Mesenchymal stem cell (in vitro differentiated cells and primary cell): Measurements from ENCODE around the gene STK32C.

ENCODE experiments used
- DNase-seq: peaks from one replicate; pipeline ENCODE4 v3.0.0-alpha.2; 2013
- H2AFZ ChIP-seq: one replicate; pipeline ENCODE4 v1.6.1; 2013; ENCODE audit warnings: low read depth, mild to moderate bottlenecking, control low read depth, inconsistent platforms, low read length, moderate library complexity
- H2AK5ac ChIP-seq: 2 replicates; pipeline ENCODE4 v1.6.1; 2013; ENCODE audit warnings: low read length, moderate library complexity, mild to moderate bottlenecking, inconsistent platforms; ENCODE audit not compliant: severe bottlenecking
- H2BK120ac ChIP-seq: one replicate; pipeline ENCODE4 v1.6.1; 2013; ENCODE audit warnings: low read depth, mild to moderate bottlenecking, inconsistent platforms, low read length, moderate library complexity
- H2BK12ac ChIP-seq, 2 experiments: one replicate each; pipeline ENCODE4 v1.6.1; 2013; ENCODE audit warnings: inconsistent platforms in 2 of 2, low read length in 2 of 2, mild to moderate bottlenecking in 2 of 2, moderate library complexity in 2 of 2, control low read depth in 1 of 2
- H2BK15ac ChIP-seq: one replicate; pipeline ENCODE4 v1.6.1; 2013; ENCODE audit warnings: mild to moderate bottlenecking, low read depth, inconsistent platforms; ENCODE audit not compliant: poor library complexity, severe bottlenecking
- H2BK5ac ChIP-seq: 2 replicates; pipeline ENCODE4 v1.6.1; 2013; ENCODE audit warnings: low read depth, mild to moderate bottlenecking, low read length, control low read depth, inconsistent platforms; ENCODE audit not compliant: poor library complexity, severe bottlenecking
- H3K14ac ChIP-seq, 2 experiments: one replicate each; pipeline ENCODE4 v1.6.1; 2013; ENCODE audit warnings: inconsistent platforms in 2 of 2, low read length in 2 of 2, control low read depth in 1 of 2, mild to moderate bottlenecking in 1 of 2, moderate library complexity in 1 of 2
- H3K18ac ChIP-seq, 2 experiments: one replicate each; pipeline ENCODE4 v1.6.1; 2013; ENCODE audit warnings: inconsistent platforms in 2 of 2, low read length in 2 of 2, control low read depth in 1 of 2, low read depth in 1 of 2, mild to moderate bottlenecking in 1 of 2
- H3K23ac ChIP-seq, 2 experiments: one replicate each; pipeline ENCODE4 v1.6.1; 2013; ENCODE audit warnings: inconsistent platforms in 2 of 2, low read length in 2 of 2, mild to moderate bottlenecking in 2 of 2, moderate library complexity in 2 of 2, control low read depth in 1 of 2
- H3K27ac ChIP-seq: 2 replicates; pipeline ENCODE4 v1.5.1; 2013; ENCODE audit warnings: mild to moderate bottlenecking, moderate library complexity, low read length, control low read depth, inconsistent platforms; ENCODE audit not compliant: poor library complexity, severe bottlenecking
- H3K27me3 ChIP-seq, 2 experiments: 2 replicates each; pipeline versions ENCODE4 v1.6.1 to v1.7.0; 2013; ENCODE audit warnings: low read length in 2 of 2, mild to moderate bottlenecking in 2 of 2, moderate library complexity in 2 of 2, control low read depth in 1 of 2, inconsistent platforms in 1 of 2; ENCODE audit not compliant: control insufficient read depth in 1 of 2, insufficient read depth in 1 of 2
- H3K36me3 ChIP-seq, 2 experiments: 2 replicates each; pipeline versions ENCODE4 v1.6.1 to v1.7.0; 2013; ENCODE audit warnings: low read length in 2 of 2, control low read depth in 1 of 2, inconsistent platforms in 1 of 2, low read depth in 1 of 2, mild to moderate bottlenecking in 1 of 2; ENCODE audit not compliant: insufficient read depth in 2 of 2, control insufficient read depth in 1 of 2
- H3K4ac ChIP-seq, 2 experiments: one replicate each; pipeline ENCODE4 v1.6.1; 2013; ENCODE audit warnings: inconsistent platforms in 2 of 2, low read length in 2 of 2, mild to moderate bottlenecking in 2 of 2, moderate library complexity in 2 of 2, control low read depth in 1 of 2, low read depth in 1 of 2
- H3K4me1 ChIP-seq: 2 replicates; pipeline ENCODE4 v1.6.1; 2013; ENCODE audit warnings: low read depth, low read length, control low read depth; ENCODE audit not compliant: control insufficient read depth, insufficient read depth
- H3K4me2 ChIP-seq: 2 replicates; pipeline ENCODE4 v1.6.1; 2013; ENCODE audit warnings: low read length, mild to moderate bottlenecking, inconsistent platforms; ENCODE audit not compliant: poor library complexity, severe bottlenecking
- H3K4me3 ChIP-seq, 2 experiments: 2 replicates each; pipeline versions ENCODE4 v1.5.1 to v1.7.0; 2013; ENCODE audit warnings: low read length in 2 of 2, mild to moderate bottlenecking in 2 of 2, control low read depth in 1 of 2, low read depth in 1 of 2; ENCODE audit not compliant: insufficient read depth in 1 of 2
- H3K79me1 ChIP-seq: replicated peaks from 2 replicates; pipeline ENCODE4 v1.6.1; 2013; ENCODE audit warnings: mild to moderate bottlenecking, control low read depth, low read length, inconsistent platforms; ENCODE audit not compliant: poor library complexity, severe bottlenecking
- H3K9ac ChIP-seq: 2 replicates; pipeline ENCODE4 v1.7.0; 2013; ENCODE audit warnings: mild to moderate bottlenecking, low read length, moderate library complexity
- H3K9me3 ChIP-seq: 2 replicates; pipeline ENCODE4 v1.7.0; 2013; ENCODE audit warnings: mild to moderate bottlenecking, low read length; ENCODE audit not compliant: control insufficient read depth
- H4K8ac ChIP-seq: one replicate; pipeline ENCODE4 v1.6.1; 2013; ENCODE audit warnings: inconsistent platforms, mild to moderate bottlenecking, low read length, moderate library complexity
- H4K91ac ChIP-seq: one replicate; pipeline ENCODE4 v1.6.1; 2013; ENCODE audit warnings: mild to moderate bottlenecking, low read length, inconsistent platforms
- WGBS: methylation state at CpG from one replicate; pipeline ENCODE4 v1.1.7; 2013; ENCODE audit warnings: mixed read lengths; 5-methylcytosine and 5-hydroxymethylcytosine counted together

The STK32C gene

GRCh38 chr10:132212816-132213215 lies 94.9 kb downstream of the STK32C start:
- no peak overlapping the region for H3K14ac ChIP-seq
- H3K27ac ChIP-seq: no peak overlapping the region
- no peak overlapping the region for H2BK12ac ChIP-seq
- H3K18ac ChIP-seq: no peak overlapping the region
- H2BK120ac ChIP-seq: no peak overlapping the region
- H2AK5ac ChIP-seq: no peak overlapping the region
- no peak overlapping the region for H3K4me3 ChIP-seq
- no peak overlapping the region for H2AFZ ChIP-seq
- H3K4ac ChIP-seq: no peak overlapping the region
- no peak overlapping the region for H2BK5ac ChIP-seq
- peaks cover 4% of the 10 kb centered on the region for H3K4me1 ChIP-seq
- H3K27me3 ChIP-seq: no peaks in the 10 kb centered on the region
- H2BK15ac ChIP-seq: no peak overlapping the region
- peaks cover 10% of the 10 kb centered on the region for H3K9me3 ChIP-seq
- no peak overlapping the region for H4K91ac ChIP-seq
- H3K79me1 ChIP-seq: no peaks in the 10 kb centered on the region
- H4K8ac ChIP-seq: no peak overlapping the region
- H3K9ac ChIP-seq: no peak overlapping the region
- WGBS: 88% methylated on average over 9 of the region's 9 CpGs
- H3K23ac ChIP-seq: no peak overlapping the region
- peaks cover 0 to 8% of the 10 kb centered on the region in 2 experiments for H3K36me3 ChIP-seq
- H3K4me2 ChIP-seq: no peak overlapping the region
- DNase-seq: no peak

DNA sequence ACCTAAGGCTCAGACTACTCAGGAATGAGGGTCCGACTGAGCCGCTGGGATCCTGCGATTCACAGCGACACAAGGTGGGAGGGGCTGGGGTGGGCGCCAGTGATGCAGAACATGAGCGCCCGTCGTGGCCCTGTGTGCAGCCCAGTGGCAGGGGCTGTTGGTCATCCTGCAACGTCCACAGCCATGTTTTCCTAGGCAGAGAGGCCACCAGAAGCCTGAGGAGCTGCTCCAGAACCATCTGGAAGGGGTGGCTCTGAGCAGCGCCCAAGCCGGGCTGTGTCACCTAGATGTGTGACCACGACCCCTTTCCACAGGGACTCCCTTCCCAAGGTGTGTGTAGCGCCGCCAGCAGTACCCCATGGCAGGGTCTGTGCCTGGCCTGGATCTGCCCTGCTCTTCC lies 96.5 kb downstream of the STK32C start:
- Histone ChIP-seq H3K14ac (no peak overlapping the region), H2BK5ac (no peak overlapping the region), H4K8ac (no peak overlapping the region), H3K9me3 (peaks cover 10% of the 10 kb centered on the region), H3K79me1 (no peaks in the 10 kb centered on the region), H3K4me3 (no peak overlapping the region), H3K4me1 (peaks cover 6% of the 10 kb centered on the region), H2AFZ (no peak overlapping the region), H3K4ac (no peak overlapping the region), H3K27me3 (no peaks in the 10 kb centered on the region), H2BK120ac (no peak overlapping the region), H2AK5ac (no peak overlapping the region), H3K36me3 (peaks cover 0 to 18% of the 10 kb centered on the region in 2 experiments), H3K9ac (no peak overlapping the region), H3K23ac (no peak overlapping the region), H3K18ac (no peak overlapping the region), H4K91ac (no peak overlapping the region), H3K4me2 (no peak overlapping the region), H2BK12ac (no peak overlapping the region), H3K27ac (no peak overlapping the region), H2BK15ac (no peak overlapping the region)
- WGBS: 91% methylated on average over 14 of the region's 14 CpGs
- no peak for DNase-seq

DNA sequence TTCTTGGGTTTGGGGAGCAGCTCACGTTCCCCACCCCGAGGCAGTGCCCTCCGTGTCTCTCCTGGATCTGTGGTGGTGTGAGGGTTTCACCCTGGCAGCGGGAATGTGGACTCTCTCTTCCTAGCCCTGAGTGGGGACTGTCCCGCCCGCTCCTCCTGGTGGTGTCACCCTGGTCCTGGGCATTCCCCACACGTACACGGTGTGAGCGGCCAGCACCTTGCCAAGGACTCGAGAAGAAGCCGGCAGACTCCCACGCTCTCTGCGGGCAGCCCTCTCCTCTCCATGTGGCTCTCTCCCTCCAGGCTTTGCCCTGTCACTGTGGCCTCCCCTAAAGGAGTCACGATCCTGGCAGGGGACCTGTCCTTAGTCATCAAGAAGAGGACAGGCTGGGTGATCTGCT lies 97.0 kb downstream of the STK32C start:
- H3K9me3 ChIP-seq: peaks cover 10% of the 10 kb centered on the region
- H2BK120ac ChIP-seq: no peak overlapping the region
- 91% methylated on average over 14 of the region's 14 CpGs for WGBS
- peak overlapping the region; percentile 18 for H4K91ac ChIP-seq
- H3K4me2 ChIP-seq: no peak overlapping the region
- no peak overlapping the region for H2AFZ ChIP-seq
- no peak overlapping the region for H3K4me3 ChIP-seq
- H3K4ac ChIP-seq: no peak overlapping the region
- no peak overlapping the region for H3K23ac ChIP-seq
- no peak overlapping the region for H2BK5ac ChIP-seq
- no peaks in the 10 kb centered on the region for H3K27me3 ChIP-seq
- H2AK5ac ChIP-seq: no peak overlapping the region
- no peak for DNase-seq
- H2BK15ac ChIP-seq: no peak overlapping the region
- H3K4me1 ChIP-seq: peaks cover 6% of the 10 kb centered on the region
- no peak overlapping the region for H3K27ac ChIP-seq
- peaks cover 0 to 18% of the 10 kb centered on the region in 2 experiments for H3K36me3 ChIP-seq
- H3K9ac ChIP-seq: no peak overlapping the region
- H3K18ac ChIP-seq: no peak overlapping the region
- no peaks in the 10 kb centered on the region for H3K79me1 ChIP-seq
- H3K14ac ChIP-seq: no peak overlapping the region
- no peak overlapping the region for H2BK12ac ChIP-seq
- no peak overlapping the region for H4K8ac ChIP-seq

DNA sequence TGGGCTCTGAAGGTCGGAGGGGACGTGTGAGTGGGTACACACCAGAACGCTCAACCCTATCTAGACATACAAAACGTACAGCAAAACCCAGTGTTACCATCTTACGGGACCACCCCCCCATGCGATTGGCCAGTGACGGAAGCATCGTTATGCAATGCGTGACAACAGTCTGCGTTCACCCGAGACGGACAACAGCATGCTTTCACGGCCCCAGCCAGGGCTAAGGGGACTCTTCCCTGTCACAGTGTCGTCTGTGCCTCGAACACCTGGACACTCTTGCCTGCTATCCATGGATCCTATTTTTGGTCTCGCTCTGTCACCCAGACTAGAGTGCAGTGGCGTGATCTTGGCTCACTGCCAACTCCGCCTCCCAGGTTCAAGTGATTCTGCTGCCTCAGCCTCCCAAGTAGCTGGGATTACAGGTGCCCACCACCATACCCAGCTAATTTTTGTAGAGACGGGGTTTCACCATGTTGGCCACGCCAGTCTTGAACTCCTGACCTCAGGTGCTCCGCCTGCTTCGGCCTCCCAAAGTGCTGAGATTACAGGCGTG lies 97.7 kb downstream of the STK32C start:
- H2AFZ ChIP-seq: no peak overlapping the region
- H3K79me1 ChIP-seq: no peaks in the 10 kb centered on the region
- no peak overlapping the region for H2BK120ac ChIP-seq
- 94% methylated on average over 20 of the region's 23 CpGs for WGBS
- H3K27me3 ChIP-seq: no peaks in the 10 kb centered on the region
- H3K4ac ChIP-seq: no peak overlapping the region
- H3K23ac ChIP-seq: no peak overlapping the region
- DNase-seq: no peak
- H2AK5ac ChIP-seq: no peak overlapping the region
- no peak overlapping the region for H4K91ac ChIP-seq
- H3K4me2 ChIP-seq: no peak overlapping the region
- H2BK12ac ChIP-seq: no peak overlapping the region
- H3K18ac ChIP-seq: no peak overlapping the region
- H3K27ac ChIP-seq: no peak overlapping the region
- H2BK15ac ChIP-seq: no peak overlapping the region
- H4K8ac ChIP-seq: no peak overlapping the region
- no peak overlapping the region for H2BK5ac ChIP-seq
- H3K36me3 ChIP-seq: peaks cover 0 to 25% of the 10 kb centered on the region in 2 experiments
- peaks cover 10% of the 10 kb centered on the region for H3K9me3 ChIP-seq
- H3K9ac ChIP-seq: no peak overlapping the region
- no peak overlapping the region for H3K4me3 ChIP-seq
- H3K14ac ChIP-seq: no peak overlapping the region
- H3K4me1 ChIP-seq: peaks cover 6% of the 10 kb centered on the region
